HG02759 (cell line): ENCODE measurements around the gene GDPGP1.

ENCODE experiments used
- ATAC-seq: cut with Tn5 transposase; IDR thresholded peaks from one replicate; pipeline ENCODE4 v1.9.1; 2021; ENCODE audit warnings: mild to moderate bottlenecking, moderate library complexity; ENCODE audit not compliant: unreplicated experiment

The GDPGP1 gene

GRCh38 chr15:90294601-90295269 is 60.7 kb downstream of the GDPGP1 start:
- no peak for ATAC-seq

GRCh38 chr15:90295270-90295648 is 61.2 kb downstream of the GDPGP1 start:
- no peak for ATAC-seq
